Fibroblast of villous mesenchyme (primary cell): ENCODE data around the gene CRIP1. TPM values are rescaled to one million over a fixed set of nuclear protein-coding genes. Genes with fewer than 3 reads are reported as not detected.
A peak's percentile ranks its signal among the peaks of the same experiment; 100 is the strongest.

Experiments
- DNase-seq: peaks from one replicate; pipeline ENCODE4 v3.0.0-alpha.2; 2010; ENCODE audit warnings: low read depth
- H3K4me3 ChIP-seq: 2 replicates; pipeline ENCODE4 v1.5.1; 2011; ENCODE audit warnings: low read depth, mild to moderate bottlenecking, low read length
- CTCF ChIP-seq: IDR thresholded peaks from 2 replicates; pipeline ENCODE4 v1.5.1; 2012; ENCODE audit warnings: low read depth, mild to moderate bottlenecking, low read length; ENCODE audit not compliant: insufficient read depth
- total RNA-seq: library from RNA; depleted of rRNA; stranded (reverse); fragments of >200 nt; gene quantifications from 2 replicates; pipeline ENCODE4 v1.2.3, GENCODE V29; 2012

CRIP1 gene
- total RNA-seq, 1 donor, result 1.3 TPM

- peak overlapping the region; percentile 37 for H3K4me3 ChIP-seq
- no peak for TF ChIP-seq CTCF
- no peak for DNase-seq
Observed at GRCh38 chr14:105487449-105487985, 831 bp downstream of the CRIP1 start.

DNA sequence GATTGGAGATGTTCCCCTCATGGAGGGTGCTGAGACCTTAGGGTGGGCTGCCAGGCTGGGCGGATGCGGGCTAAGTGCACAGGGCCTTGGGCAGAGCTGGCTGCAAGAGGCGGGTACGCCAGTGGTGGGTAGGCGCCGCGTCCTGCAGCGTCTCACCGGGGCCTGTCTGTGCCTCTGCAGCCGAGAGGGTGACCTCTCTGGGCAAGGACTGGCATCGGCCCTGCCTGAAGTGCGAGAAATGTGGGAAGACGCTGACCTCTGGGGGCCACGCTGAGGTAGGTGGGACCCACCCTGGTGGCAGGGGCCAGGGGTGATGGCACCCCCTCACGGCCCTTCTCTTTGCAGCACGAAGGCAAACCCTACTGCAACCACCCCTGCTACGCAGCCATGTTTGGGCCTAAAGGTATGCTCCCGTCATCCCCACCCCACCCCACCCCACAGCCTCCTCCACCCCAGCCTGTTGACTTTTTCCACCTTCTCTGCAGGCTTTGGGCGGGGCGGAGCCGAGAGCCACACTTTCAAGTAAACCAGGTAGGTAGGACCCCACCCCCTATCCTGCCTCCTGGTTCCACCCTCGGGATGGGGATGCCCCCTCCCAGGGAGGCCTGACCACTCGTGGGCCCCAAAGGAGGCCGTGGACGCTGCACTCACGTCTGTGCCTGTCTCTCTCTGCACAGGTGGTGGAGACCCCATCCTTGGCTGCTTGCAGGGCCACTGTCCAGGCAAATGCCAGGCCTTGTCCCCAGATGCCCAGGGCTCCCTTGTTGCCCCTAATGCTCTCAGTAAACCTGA lies 1.5 kb downstream of the CRIP1 start:
- DNase-seq, result no peak
- peak overlapping the region; percentile 6 for H3K4me3 ChIP-seq
- TF ChIP-seq CTCF, result no peak

DNA sequence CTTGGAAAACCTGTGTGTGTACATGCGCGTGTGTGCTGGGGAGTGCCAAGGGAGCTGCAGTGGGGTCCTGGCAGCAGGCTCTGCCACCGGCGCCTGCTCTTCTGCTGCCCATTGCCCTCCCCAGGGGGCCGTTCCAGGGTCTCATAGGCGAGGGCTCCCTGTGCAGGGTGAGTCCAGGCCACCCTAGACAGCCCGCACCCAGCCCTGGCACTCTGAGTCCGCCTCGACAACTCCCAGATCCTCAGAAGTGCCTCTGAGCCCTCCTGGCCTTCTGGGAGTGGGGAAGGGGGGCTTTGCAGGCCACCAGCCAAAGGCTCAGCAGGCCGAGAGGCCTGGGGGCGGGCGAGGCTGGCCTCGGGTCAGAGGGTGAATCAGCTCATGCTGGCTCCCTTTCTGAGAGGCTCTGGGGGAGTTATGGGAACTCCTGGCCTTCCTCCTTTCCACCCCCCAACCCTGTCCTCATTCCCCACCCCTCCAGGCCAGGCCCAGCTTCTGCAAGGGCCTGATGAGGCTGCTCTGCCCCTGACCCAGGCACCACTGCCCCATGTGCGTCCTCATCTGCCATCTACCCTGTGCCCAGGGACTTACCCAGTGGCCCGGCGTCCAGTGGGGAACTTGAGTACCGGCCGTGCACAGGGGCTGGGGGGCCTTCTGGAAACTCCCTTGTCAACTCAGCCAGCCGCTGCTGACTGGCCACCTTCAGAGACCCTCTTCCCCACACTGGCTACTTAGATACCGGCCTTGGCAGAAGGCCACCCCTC lies 2.3 kb downstream of the CRIP1 start:
- DNase-seq, result no peak
- no peak overlapping the region for H3K4me3 ChIP-seq
- TF ChIP-seq CTCF, result no peak

DNA sequence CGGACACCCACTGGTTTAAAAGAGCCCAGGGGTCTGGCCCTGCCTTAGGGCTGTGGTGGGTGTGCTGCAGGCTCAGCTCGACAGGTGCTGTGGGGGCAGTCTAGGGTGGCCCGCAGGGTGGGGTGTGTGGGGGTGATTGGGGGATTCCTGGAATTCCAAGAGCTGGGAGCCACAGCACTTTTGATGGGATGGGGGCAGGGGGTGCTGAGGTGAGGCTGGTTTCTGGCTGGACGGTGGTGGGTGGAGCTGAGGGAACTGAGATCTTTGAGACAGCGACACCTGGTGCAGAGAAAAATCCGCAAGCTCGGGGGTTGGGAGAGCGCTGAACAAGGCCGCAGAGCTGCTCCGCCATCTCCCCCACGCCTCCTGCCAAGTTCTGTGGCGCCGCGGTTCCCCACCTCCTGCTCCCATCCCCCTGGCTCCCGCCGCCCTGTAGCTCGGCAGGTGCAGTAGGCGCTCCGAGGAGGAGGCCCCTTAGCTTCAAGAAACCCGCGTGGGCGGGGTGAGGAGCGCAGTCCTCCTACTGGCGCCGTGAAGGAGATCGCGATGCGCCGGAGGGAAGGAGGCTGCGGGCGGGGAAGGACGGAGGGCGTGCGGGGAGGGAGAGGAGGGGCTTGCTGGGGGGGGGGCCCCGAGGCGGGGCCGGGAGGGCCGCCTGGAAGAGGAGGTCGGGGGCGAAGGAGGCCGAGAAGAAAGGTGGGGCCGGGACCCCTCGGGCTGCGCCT lies 3.0 kb downstream of the CRIP1 start:
- TF ChIP-seq CTCF, result peak; percentile 64
- peak; percentile 83 for DNase-seq
- H3K4me3 ChIP-seq, result peak overlapping the region; percentile 68

DNA sequence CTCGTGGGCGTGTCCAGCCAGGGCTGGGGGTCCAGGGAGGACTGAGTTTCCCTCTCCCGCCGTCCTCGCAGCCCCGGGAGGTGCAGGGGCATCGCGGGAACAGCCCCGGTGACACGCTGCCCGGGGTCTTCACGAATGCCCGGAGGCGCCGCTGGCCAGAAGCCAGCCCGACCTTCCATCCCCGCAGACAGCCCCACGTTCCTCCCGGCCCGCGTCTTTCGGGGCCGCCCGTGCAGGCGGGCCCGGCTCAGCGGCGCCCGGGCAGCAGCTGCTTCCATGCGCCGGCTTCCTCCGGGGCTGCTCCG lies 3.5 kb downstream of the CRIP1 start:
- H3K4me3 ChIP-seq, result peak overlapping the region; percentile 68
- no peak for TF ChIP-seq CTCF

GRCh38 chr14:105490572-105491365 lies 4.1 kb downstream of the CRIP1 start, which contains the start of gene TEDC1:
Gene TEDC1, plus strand, starts transcription at chr14:105491246. Its CDS starts 130 bp downstream, at chr14:105491376.
- peak; percentile 65 for TF ChIP-seq CTCF
- peak; percentile 100 for DNase-seq
- H3K4me3 ChIP-seq, result peak within 1 kb of the TSS; percentile 68

More for the DNA sequence above, 3.5 kb downstream of the CRIP1 start:
- DNase-seq, result no peak
